Loucy (cell line): ENCODE measurements around the gene UBL5.
"Not testable (repeated sequence)": the region's sequence is repeated elsewhere in the genome, so short reads cannot be mapped to it uniquely, and the experiment has no call there.

Source experiments
- H2AFZ ChIP-seq: fragments of 200-600 bp; sonication (generic); 2 replicates; pipeline ENCODE4 v1.6.0; 2016; ENCODE audit warnings: antibody characterized with exemption, mild to moderate bottlenecking, low read length, moderate library complexity
- H3F3A ChIP-seq: fragments of 200-600 bp; 2 replicates; pipeline ENCODE4 v1.6.0; 2016; ENCODE audit warnings: antibody characterized with exemption, low read depth, mild to moderate bottlenecking
- H3K27me3 ChIP-seq: fragments of 200-600 bp; sonication (generic); 2 replicates; pipeline ENCODE4 v1.6.1; 2014; ENCODE audit warnings: low read length, mild to moderate bottlenecking; ENCODE audit not compliant: insufficient read depth, poor library complexity, severe bottlenecking
- H3K36me3 ChIP-seq: fragments of 200-600 bp; sonication (generic); 2 replicates; pipeline ENCODE4 v1.6.1; 2016; ENCODE audit warnings: low read length; ENCODE audit not compliant: insufficient read depth
- H3K4me1 ChIP-seq: fragments of 200-600 bp; sonication (generic); 2 replicates; pipeline ENCODE4 v1.5.1; 2014; ENCODE audit warnings: low read length, mild to moderate bottlenecking; ENCODE audit not compliant: insufficient read depth, poor library complexity, severe bottlenecking
- H3K4me2 ChIP-seq: fragments of 200-600 bp; sonication (generic); 2 replicates; pipeline ENCODE4 v1.6.0; 2014; ENCODE audit warnings: antibody characterized with exemption, low read length, low read depth, mild to moderate bottlenecking; ENCODE audit not compliant: poor library complexity, severe bottlenecking
- H3K4me3 ChIP-seq: fragments of 200-600 bp; sonication (generic); 2 replicates; pipeline ENCODE4 v1.5.1; 2014; ENCODE audit warnings: low read length, mild to moderate bottlenecking, mixed read lengths; ENCODE audit not compliant: poor library complexity, severe bottlenecking
- H3K79me2 ChIP-seq: fragments of 200-600 bp; sonication (generic); 2 replicates; pipeline ENCODE4 v1.6.1; 2014; ENCODE audit warnings: low read length; ENCODE audit not compliant: insufficient read depth
- H3K9ac ChIP-seq: fragments of 200-600 bp; sonication (generic); 2 replicates; pipeline ENCODE4 v1.6.0; 2014; ENCODE audit warnings: mild to moderate bottlenecking, low read depth, low read length, moderate library complexity; ENCODE audit not compliant: poor library complexity, severe bottlenecking
- H3K9me2 ChIP-seq: fragments of 200-600 bp; sonication (generic); replicated peaks from 2 replicates; pipeline ENCODE4 v1.6.1; 2016; ENCODE audit warnings: low read depth, low read length, mixed read lengths
- H3K9me3 ChIP-seq: fragments of 200-600 bp; sonication (generic); 2 replicates; pipeline ENCODE4 v1.6.1; 2014; ENCODE audit warnings: mild to moderate bottlenecking, antibody characterized with exemption, low read length, low read depth; ENCODE audit not compliant: insufficient read depth
- H4K20me1 ChIP-seq: fragments of 200-600 bp; sonication (generic); 2 replicates; pipeline ENCODE4 v1.6.0; 2014; ENCODE audit warnings: antibody characterized with exemption, low read length, mild to moderate bottlenecking; ENCODE audit not compliant: insufficient read depth, poor library complexity, severe bottlenecking
- EZH2phosphoT487 ChIP-seq: fragments of 200-600 bp; IDR thresholded peaks from 2 replicates; pipeline ENCODE4 v1.6.1; 2018; ENCODE audit warnings: antibody characterized with exemption, mild to moderate bottlenecking, moderate library complexity, borderline replicate concordance
- TF ChIP-seq, protein P1 (sequence below): fragments of 200-600 bp; sonication (generic); conservative IDR thresholded peaks from 2 replicates; pipeline ENCODE4 v1.5.1; 2014; ENCODE audit warnings: mild to moderate bottlenecking, antibody characterized with exemption, low read length

Gene UBL5

DNA sequence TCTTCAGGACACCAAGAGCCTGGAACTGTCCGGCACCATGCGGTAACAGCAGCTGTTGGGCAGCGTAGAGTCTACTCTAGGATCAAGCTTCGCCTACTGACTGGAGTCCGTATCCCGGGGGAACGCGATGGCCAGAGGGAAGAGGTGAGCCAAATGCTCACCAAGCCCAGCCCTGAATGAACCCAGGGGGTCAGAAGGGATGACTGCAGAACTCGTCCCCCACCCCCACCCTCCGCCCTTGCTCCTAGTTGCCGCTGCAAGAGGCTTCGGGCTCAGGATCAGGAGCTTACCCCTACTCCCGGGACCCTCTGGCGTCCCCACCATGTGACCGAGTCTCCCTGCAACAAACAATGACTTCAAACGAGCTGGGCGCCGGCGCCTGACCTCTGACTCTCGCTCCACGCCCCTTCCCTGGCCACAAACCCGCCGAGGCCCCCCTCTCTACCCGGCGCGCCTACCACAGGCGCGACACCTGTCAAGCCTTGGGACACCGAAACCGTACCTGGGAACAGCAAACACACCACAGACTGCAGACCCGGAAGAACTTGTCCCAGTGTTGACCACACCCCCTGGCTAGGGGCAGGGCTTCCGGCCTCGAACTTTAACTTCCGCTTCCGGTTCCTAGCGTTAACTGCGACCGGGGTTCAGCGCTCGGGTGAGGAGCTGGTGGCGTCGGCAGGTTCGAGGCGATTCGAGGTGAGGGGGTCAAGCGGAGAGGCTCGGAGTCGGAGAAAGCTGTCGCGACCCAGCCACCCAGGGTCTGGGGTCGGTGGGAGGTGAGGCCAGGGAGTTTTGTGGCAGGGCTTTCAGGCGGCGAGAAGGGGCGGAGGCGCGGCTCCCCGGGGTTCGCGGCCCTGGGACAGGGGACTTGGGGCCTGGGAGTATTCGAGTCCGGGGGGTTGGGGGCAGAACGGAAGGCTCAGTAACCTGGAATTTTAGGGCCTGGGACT, at the start of gene UBL5:
Gene UBL5, plus strand, starts transcription at position 630 of the 950 bp plus-strand sequence. CDS start 420 bp downstream, outside the sequence.
- H3K36me3 ChIP-seq = no peaks in the 10 kb centered on the region
- H3K4me1 ChIP-seq = peaks cover 6% of the 10 kb centered on the region
- H3K9me3 ChIP-seq = no peaks in the 10 kb centered on the region
- peak within 1 kb of the TSS; percentile 99 for H3K4me3 ChIP-seq
- H3F3A ChIP-seq = no peaks in the 10 kb centered on the region
- no peaks in the 10 kb centered on the region for H3K9me2 ChIP-seq
- H4K20me1 ChIP-seq = peaks cover 26% of the 10 kb centered on the region
- no peaks in the 10 kb centered on the region for H3K27me3 ChIP-seq
- H2AFZ ChIP-seq = peak within 1 kb of the TSS; percentile 93
- peak within 1 kb of the TSS; percentile 94 for H3K4me2 ChIP-seq
- H3K79me2 ChIP-seq = peaks cover 50% of the 10 kb centered on the region
- TF ChIP-seq, protein P1, sequence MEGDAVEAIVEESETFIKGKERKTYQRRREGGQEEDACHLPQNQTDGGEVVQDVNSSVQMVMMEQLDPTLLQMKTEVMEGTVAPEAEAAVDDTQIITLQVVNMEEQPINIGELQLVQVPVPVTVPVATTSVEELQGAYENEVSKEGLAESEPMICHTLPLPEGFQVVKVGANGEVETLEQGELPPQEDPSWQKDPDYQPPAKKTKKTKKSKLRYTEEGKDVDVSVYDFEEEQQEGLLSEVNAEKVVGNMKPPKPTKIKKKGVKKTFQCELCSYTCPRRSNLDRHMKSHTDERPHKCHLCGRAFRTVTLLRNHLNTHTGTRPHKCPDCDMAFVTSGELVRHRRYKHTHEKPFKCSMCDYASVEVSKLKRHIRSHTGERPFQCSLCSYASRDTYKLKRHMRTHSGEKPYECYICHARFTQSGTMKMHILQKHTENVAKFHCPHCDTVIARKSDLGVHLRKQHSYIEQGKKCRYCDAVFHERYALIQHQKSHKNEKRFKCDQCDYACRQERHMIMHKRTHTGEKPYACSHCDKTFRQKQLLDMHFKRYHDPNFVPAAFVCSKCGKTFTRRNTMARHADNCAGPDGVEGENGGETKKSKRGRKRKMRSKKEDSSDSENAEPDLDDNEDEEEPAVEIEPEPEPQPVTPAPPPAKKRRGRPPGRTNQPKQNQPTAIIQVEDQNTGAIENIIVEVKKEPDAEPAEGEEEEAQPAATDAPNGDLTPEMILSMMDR = no peak
- TF ChIP-seq EZH2phosphoT487 = no peak
- peak within 1 kb of the TSS; percentile 92 for H3K9ac ChIP-seq

DNA sequence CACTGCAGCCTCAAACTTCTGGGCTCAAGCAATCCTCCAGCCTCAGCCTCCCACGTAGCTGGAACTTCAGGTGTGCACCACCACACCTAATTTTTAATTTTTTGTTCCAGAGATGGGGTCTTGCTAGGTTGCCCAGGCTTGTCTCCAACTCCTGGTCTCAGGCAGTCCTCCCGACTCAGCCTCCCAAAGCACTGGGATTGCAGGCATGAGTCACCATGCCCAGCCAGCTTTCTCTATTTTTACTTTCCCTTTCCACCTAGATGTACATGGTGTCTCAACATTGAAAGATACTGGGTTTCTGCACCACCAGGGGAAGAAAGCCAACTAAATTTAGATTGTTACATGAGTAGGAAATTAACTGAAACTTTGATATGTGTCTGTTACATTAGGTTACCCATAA, 45.4 kb upstream of the UBL5 start:
- no peak overlapping the region for H3K9ac ChIP-seq
- no peak overlapping the region for H3K4me2 ChIP-seq
- no peaks in the 10 kb centered on the region for H3K9me2 ChIP-seq
- H3K4me1 ChIP-seq = peaks cover 12% of the 10 kb centered on the region
- no peak overlapping the region for H2AFZ ChIP-seq
- H3K4me3 ChIP-seq = no peak overlapping the region
- H3F3A ChIP-seq = no peaks in the 10 kb centered on the region
- H3K79me2 ChIP-seq = peaks cover 7% of the 10 kb centered on the region; the same call in 1 of the 2 replicates
- no peaks in the 10 kb centered on the region for H3K9me3 ChIP-seq
- H3K36me3 ChIP-seq = no peaks in the 10 kb centered on the region
- no peak for TF ChIP-seq EZH2phosphoT487
- TF ChIP-seq, protein P1 = no peak
- H4K20me1 ChIP-seq = no peaks in the 10 kb centered on the region
- no peaks in the 10 kb centered on the region for H3K27me3 ChIP-seq

DNA sequence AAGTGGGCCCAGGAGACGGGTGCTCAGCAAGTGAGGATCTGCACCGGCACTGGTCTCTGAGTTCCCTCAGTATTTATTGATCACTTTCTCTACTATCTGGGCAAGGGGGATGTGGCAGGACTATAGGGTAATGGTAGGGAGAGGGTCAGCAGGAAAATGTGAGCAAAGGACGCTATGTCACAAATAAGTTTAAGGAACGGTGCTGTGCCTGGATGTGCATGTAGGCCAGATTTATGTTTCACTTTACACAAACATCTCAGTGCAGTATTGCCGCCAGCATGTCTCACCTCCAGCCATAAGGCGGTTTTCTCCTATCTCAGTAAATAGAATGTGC, 43.6 kb upstream of the UBL5 start:
- H3K27me3 ChIP-seq, H3K9me2 ChIP-seq, H3K9me3 ChIP-seq, H4K20me1 ChIP-seq, H3K36me3 ChIP-seq, H3F3A ChIP-seq, H3K4me3 ChIP-seq, H2AFZ ChIP-seq, H3K79me2 ChIP-seq: not testable (repeated sequence)
- H3K9ac ChIP-seq = peak overlapping the region; percentile 76
- H3K4me1 ChIP-seq = peaks cover 12% of the 10 kb centered on the region
- peak overlapping the region; percentile 96 for H3K4me2 ChIP-seq
